ENCODE results near the gene SLC7A5. TPM values are rescaled to one million over a fixed set of nuclear protein-coding genes. Genes with fewer than 3 reads are reported as not detected.
A peak's percentile ranks its signal among the peaks of the same experiment; 100 is the strongest.

Gene SLC7A5
- total and polyA plus RNA-seq, 2 of the 13 experiments (the other 11 are each of a cell fraction or from before 2014, with no cell fraction given): 79.6 to 155 TPM

- peak; percentile 59 for TF ChIP-seq PATZ1 (CRISPR knock-in tag; IDR thresholded peaks at IDR 0.05)
- TF ChIP-seq AKAP8 (CRISPR knock-in tag; IDR thresholded peaks at IDR 0.05): peak; percentile 47; the same call in 1 of the 2 replicates
- TF ChIP-seq ZNF205 (CRISPR knock-in tag; IDR thresholded peaks at IDR 0.05): 0 out of 2 replicates have a peak, but pooled peaks have one; percentile 34
- no peak for TF ChIP-seq FOXM1 (CRISPR knock-in tag; IDR thresholded peaks at IDR 0.05)
- no peak for TF ChIP-seq ZBTB8A (CRISPR knock-in tag; IDR thresholded peaks at IDR 0.05; ENCODE audit: borderline replicate concordance, low read depth)
- TF ChIP-seq SRSF9 (IDR thresholded peaks at IDR 0.05; ENCODE audit: borderline replicate concordance, insufficient read depth, low read depth, low read length, poor library complexity, severe bottlenecking): no peak
- 0 out of 2 replicates have a peak, but pooled peaks have one; percentile 1 for TF ChIP-seq ZNF34 (CRISPR knock-in tag; IDR thresholded peaks at IDR 0.05; ENCODE audit: borderline replicate concordance)
- no peak for TF ChIP-seq ZNF317 (CRISPR knock-in tag; IDR thresholded peaks at IDR 0.05)
- no peak for TF ChIP-seq NCOA2 (CRISPR knock-in tag; IDR thresholded peaks at IDR 0.05)
- no peak for TF ChIP-seq KAT7 (CRISPR knock-in tag; IDR thresholded peaks at IDR 0.05; ENCODE audit: borderline replicate concordance)
- TF ChIP-seq SETDB1 (CRISPR knock-in tag; IDR thresholded peaks at IDR 0.05; ENCODE audit: borderline replicate concordance): no peak
- TF ChIP-seq ZNF7 (CRISPR knock-in tag; IDR thresholded peaks at IDR 0.05): no peak
- TF ChIP-seq ZBTB4 (CRISPR knock-in tag; IDR thresholded peaks at IDR 0.05; ENCODE audit: borderline replicate concordance): no peak
- TF ChIP-seq RELA (CRISPR knock-in tag; IDR thresholded peaks at IDR 0.05): no peak
- no peak for TF ChIP-seq HCFC1 (IDR thresholded peaks at IDR 0.05; ENCODE audit: low read depth, low read length)
- no peak for TF ChIP-seq ZFP37 (CRISPR knock-in tag; IDR thresholded peaks at IDR 0.05; ENCODE audit: borderline replicate concordance)
- no peak for TF ChIP-seq TCF12 (IDR thresholded peaks at IDR 0.05)
- TF ChIP-seq TCF12 (CRISPR knock-in tag; IDR thresholded peaks at IDR 0.05): no peak
- no peak for TF ChIP-seq CBX5 (CRISPR knock-in tag; IDR thresholded peaks at IDR 0.05; ENCODE audit: borderline replicate concordance)
- TF ChIP-seq MBNL3 (CRISPR knock-in tag; conservative IDR thresholded peaks at IDR 0.05): no peak
- no peak for TF ChIP-seq MXD3 (CRISPR knock-in tag; IDR thresholded peaks at IDR 0.05)
- TF ChIP-seq MAX (IDR thresholded peaks at IDR 0.05): no peak
- TF ChIP-seq NONO (IDR thresholded peaks at IDR 0.05): no peak
- TF ChIP-seq NONO (CRISPR knock-in tag; conservative IDR thresholded peaks at IDR 0.05): no peak
Measured at GRCh38 chr16:87854053-87854906, 15.0 kb downstream of the SLC7A5 start (continued).
